Smooth muscle cell (in vitro differentiated cells): ENCODE data around the gene HSPA12A. TPM values are rescaled to one million over a fixed set of nuclear protein-coding genes. Genes with fewer than 3 reads are reported as not detected.

Source experiments
- DNase-seq: peaks from one replicate; lab custom pipeline; 2025; ENCODE audit not compliant: unreplicated experiment; lab: John Stamatoyannopoulos, UW
- H2AFZ ChIP-seq: fragments of 200-600 bp; sonication (generic); 2 replicates; pipeline ENCODE4 v1.6.0; 2016; ENCODE audit warnings: antibody characterized with exemption, low read depth, mild to moderate bottlenecking
- H3F3A ChIP-seq: fragments of 200-600 bp; sonication (generic); 2 replicates; pipeline ENCODE4 v1.6.0; 2017; ENCODE audit warnings: antibody characterized with exemption, low read depth
- H3K27ac ChIP-seq: fragments of 200-600 bp; sonication (generic); 2 replicates; pipeline ENCODE4 v1.5.1; 2016; ENCODE audit warnings: low read depth, mild to moderate bottlenecking
- H3K27me3 ChIP-seq: fragments of 200-600 bp; sonication (generic); 2 replicates; pipeline ENCODE4 v1.6.1; 2016; ENCODE audit warnings: low read depth, mild to moderate bottlenecking
- H3K36me3 ChIP-seq: fragments of 200-600 bp; sonication (generic); 2 replicates; pipeline ENCODE4 v1.5.1; 2016; ENCODE audit warnings: low read depth
- H3K4me1 ChIP-seq: fragments of 200-600 bp; sonication (generic); 2 replicates; pipeline ENCODE4 v1.5.1; 2016; ENCODE audit warnings: low read depth
- H3K4me2 ChIP-seq: fragments of 200-600 bp; sonication (generic); 2 replicates; pipeline ENCODE4 v1.6.0; 2016; ENCODE audit warnings: mild to moderate bottlenecking
- H3K4me3 ChIP-seq: fragments of 200-600 bp; sonication (generic); 2 replicates; pipeline ENCODE4 v1.5.1; 2016; ENCODE audit warnings: mild to moderate bottlenecking
- H3K79me2 ChIP-seq: fragments of 200-600 bp; sonication (generic); 2 replicates; pipeline ENCODE4 v1.6.0; 2016; ENCODE audit warnings: low read depth, mild to moderate bottlenecking
- H3K9ac ChIP-seq: fragments of 200-600 bp; sonication (generic); 2 replicates; pipeline ENCODE4 v1.6.0; 2016; ENCODE audit warnings: low read depth
- H3K9me3 ChIP-seq: fragments of 200-600 bp; sonication (generic); replicated peaks from 2 replicates; pipeline ENCODE4 v1.5.1; 2016; ENCODE audit warnings: low read depth
- H4K20me1 ChIP-seq: fragments of 200-600 bp; sonication (generic); 2 replicates; pipeline ENCODE4 v1.6.0; 2016; ENCODE audit warnings: low read depth
- CTCF ChIP-seq: fragments of 200-600 bp; sonication (generic); IDR thresholded peaks from 2 replicates; pipeline ENCODE4 v1.5.1; 2017; ENCODE audit warnings: borderline replicate concordance, mild to moderate bottlenecking, antibody characterized with exemption; ENCODE audit not compliant: insufficient read depth, poor library complexity, severe bottlenecking
- WGBS: methylation state at CpG from one replicate; pipeline ENCODE4 v1.1.7; 2016; ENCODE audit warnings: low lambda C conversion rate; 5-methylcytosine and 5-hydroxymethylcytosine counted together
- polyA plus RNA-seq: library from polyadenylated mRNA; unstranded; fragments of >200 nt; fragmentation: Nextera tagmentation; extraction: Ambion mirVana; gene quantifications from 2 replicates; pipeline ENCODE4 v1.2.1, GENCODE V29; 2016
- total RNA-seq: library from RNA; depleted of rRNA; stranded (reverse); fragments of >200 nt; gene quantifications from 2 replicates; pipeline ENCODE4 v1.2.3, GENCODE V29; 2014

HSPA12A gene
- total and polyA plus RNA-seq, 2 experiments from 2014 or later, result 5.3 to 6.4 TPM

DNA sequence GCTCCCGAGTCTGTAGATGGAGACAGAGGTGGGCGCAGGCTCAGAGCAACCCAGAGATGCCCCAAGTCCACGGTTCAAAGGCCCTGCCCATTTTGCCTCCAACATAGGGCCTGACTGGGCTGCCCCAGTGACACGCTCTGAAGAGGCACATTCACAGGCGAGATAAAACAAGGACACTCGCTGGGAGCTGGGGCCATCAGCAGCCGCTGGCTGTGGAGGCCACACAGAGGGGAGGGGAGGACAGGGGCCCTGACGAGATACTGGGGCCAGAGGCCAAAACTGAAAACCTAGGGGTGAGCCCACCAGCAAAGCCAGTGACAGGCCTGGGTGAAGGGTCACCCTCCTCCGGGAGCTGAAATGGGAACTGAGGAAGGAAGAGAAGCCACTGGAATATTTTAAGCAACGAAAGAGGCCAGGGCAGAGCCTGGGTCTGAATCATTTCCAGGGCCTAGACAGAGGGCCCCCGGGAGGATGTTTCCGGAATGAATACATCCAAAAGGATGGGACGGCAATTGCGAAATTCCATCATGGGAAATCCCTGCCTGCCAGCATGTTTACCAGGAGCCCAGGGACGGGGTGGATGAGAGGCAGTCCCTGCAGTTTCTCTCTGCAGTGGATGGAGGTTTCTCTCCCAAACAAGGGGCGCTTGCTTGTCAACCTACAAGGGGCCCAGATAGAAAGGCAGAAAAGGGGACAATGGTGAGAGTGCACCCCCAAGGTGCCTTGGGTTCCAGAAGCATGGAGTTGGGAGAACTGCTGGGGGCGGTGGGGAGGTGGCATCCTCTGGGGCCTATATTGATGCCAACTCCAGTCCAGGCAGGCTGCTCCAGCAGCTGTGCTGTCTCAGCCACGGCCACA is 29.0 kb upstream of the HSPA12A start:
- H3K4me1 ChIP-seq, result peaks cover 18% of the 10 kb centered on the region

GRCh38 chr10:116770281-116770680 is 27.9 kb upstream of the HSPA12A start:
- no peak for TF ChIP-seq CTCF
- H3K36me3 ChIP-seq, result no peaks in the 10 kb centered on the region
- peak overlapping the region; percentile 95 for H3K27ac ChIP-seq
- no peak overlapping the region for H3K4me2 ChIP-seq
- peaks cover 18% of the 10 kb centered on the region for H3K4me1 ChIP-seq
- H3K9me3 ChIP-seq, result no peaks in the 10 kb centered on the region
- H4K20me1 ChIP-seq, result no peaks in the 10 kb centered on the region
- 97% methylated on average over 10 of the region's 10 CpGs for WGBS
- H3K79me2 ChIP-seq, result no peaks in the 10 kb centered on the region
- no peak overlapping the region for H3K9ac ChIP-seq
- H2AFZ ChIP-seq, result no peak overlapping the region
- H3K27me3 ChIP-seq, result no peaks in the 10 kb centered on the region
- DNase-seq, result no peak
- H3F3A ChIP-seq, result no peaks in the 10 kb centered on the region
- H3K4me3 ChIP-seq, result no peak overlapping the region

More for the DNA sequence above, 29.0 kb upstream of the HSPA12A start:
- Histone ChIP-seq H3K9ac (peak overlapping the region; percentile 58), H3K27me3 (no peaks in the 10 kb centered on the region), H3K27ac (peak overlapping the region; percentile 95), H3K9me3 (no peaks in the 10 kb centered on the region), H3K36me3 (no peaks in the 10 kb centered on the region), H3K4me3 (no peak overlapping the region), H3F3A (no peaks in the 10 kb centered on the region), H4K20me1 (no peaks in the 10 kb centered on the region), H3K4me2 (peak overlapping the region; percentile 70), H2AFZ (peak overlapping the region; percentile 79), H3K79me2 (no peaks in the 10 kb centered on the region)
- DNase-seq, result peak; percentile 43
- 34% methylated on average over 18 of the region's 18 CpGs for WGBS
- no peak for TF ChIP-seq CTCF

GRCh38 chr10:116769791-116770190 is 27.4 kb upstream of the HSPA12A start:
- Histone ChIP-seq H4K20me1 (no peaks in the 10 kb centered on the region), H3K9me3 (no peaks in the 10 kb centered on the region), H3F3A (no peaks in the 10 kb centered on the region), H2AFZ (no peak overlapping the region), H3K27me3 (no peaks in the 10 kb centered on the region), H3K79me2 (no peaks in the 10 kb centered on the region), H3K4me3 (no peak overlapping the region), H3K36me3 (no peaks in the 10 kb centered on the region), H3K9ac (no peak overlapping the region), H3K27ac (peak overlapping the region; percentile 95), H3K4me2 (no peak overlapping the region), H3K4me1 (peaks cover 18% of the 10 kb centered on the region)
- no peak for TF ChIP-seq CTCF
- 76% methylated on average over 8 of the region's 8 CpGs for WGBS
- DNase-seq, result no peak
